Natural killer cell (primary cell): ENCODE results near the gene PRPF18. TPM values are rescaled to one million over a fixed set of nuclear protein-coding genes. Genes with fewer than 3 reads are reported as not detected.

Experiments
- ATAC-seq, 3 donors: fragments of 150-1000 bp in 2 of 3; fragments of 200-7000 bp in 1 of 3; cut with Tn5 transposase; 1 replicate in 1 of 3; 2 replicates in 2 of 3; pipeline ENCODE4 v1.10.0; 2021; ENCODE audit warnings: mild to moderate bottlenecking in 2 of 3, moderate library complexity in 2 of 3
- DNase-seq, 2 donors: peaks; one replicate each; pipeline versions ENCODE4 v3.0.0 to v3.0.0-alpha.2; 2013 to 2021; ENCODE audit warnings: mixed read lengths in 1 of 2
- H3K27ac ChIP-seq: one replicate; pipeline ENCODE4 v1.5.1; 2013; ENCODE audit warnings: mild to moderate bottlenecking, low read length
- H3K27me3 ChIP-seq: one replicate; pipeline ENCODE4 v1.6.1; 2013; ENCODE audit warnings: low read length; ENCODE audit not compliant: control insufficient read depth, insufficient read depth
- H3K36me3 ChIP-seq: one replicate; pipeline ENCODE4 v1.6.1; 2013; ENCODE audit warnings: low read length; ENCODE audit not compliant: control insufficient read depth, insufficient read depth
- H3K4me1 ChIP-seq: one replicate; pipeline ENCODE4 v1.6.1; 2013; ENCODE audit warnings: low read length; ENCODE audit not compliant: control insufficient read depth, insufficient read depth
- H3K4me3 ChIP-seq: one replicate; pipeline ENCODE4 v1.5.1; 2013; ENCODE audit warnings: low read length
- H3K9me3 ChIP-seq: one replicate; pipeline ENCODE4 v1.6.1; 2013; ENCODE audit warnings: low read length; ENCODE audit not compliant: control insufficient read depth, insufficient read depth
- H3K27ac Mint-ChIP-seq, 2 donors: one replicate each; pipeline ENCODE4 v1.8.0; 2022; ENCODE audit warnings: mild to moderate bottlenecking in 2 of 2, mixed read lengths in 2 of 2, moderate library complexity in 1 of 2
- H3K27me3 Mint-ChIP-seq, 2 donors: one replicate each; pipeline ENCODE4 v1.8.0; 2022; ENCODE audit warnings: low read depth in 2 of 2, mixed read lengths in 2 of 2
- H3K36me3 Mint-ChIP-seq: one replicate; pipeline ENCODE4 v1.8.0; 2022; ENCODE audit warnings: mixed read lengths
- H3K4me1 Mint-ChIP-seq, 2 donors: one replicate each; pipeline ENCODE4 v1.8.0; 2022; ENCODE audit warnings: mixed read lengths in 2 of 2
- H3K4me3 Mint-ChIP-seq: one replicate; pipeline ENCODE4 v1.8.0; 2022; ENCODE audit warnings: mild to moderate bottlenecking, moderate library complexity, mixed read lengths
- H3K9me3 Mint-ChIP-seq, 2 donors: one replicate each; pipeline ENCODE4 v1.8.0; 2022; ENCODE audit warnings: mixed read lengths in 2 of 2
- WGBS: methylation state at CpG from one replicate; pipeline ENCODE4 v1.1.7; 2013; ENCODE audit warnings: missing lambda C conversion rate; ENCODE audit not compliant: insufficient coverage; 5-methylcytosine and 5-hydroxymethylcytosine counted together
- intact Hi-C: fragments of 100-400 bp; cut with micrococcal nuclease; formaldehyde crosslinking; loops from one replicate; pipeline ENCODE4 v1.14.2; 2022
- total RNA-seq, 4 donors: library from RNA; stranded (reverse); fragments of 120-200 nt in 1 of 4; gene quantifications; one replicate each; pipeline versions ENCODE4 v1.2.3 to v1.2.4, GENCODE V29; 2013 to 2022
- TF ChIP-seq, protein P1 (sequence below): fragments of 200-600 bp; IDR thresholded peaks from one replicate; pipeline ENCODE4 v1.8.0; 2022; ENCODE audit warnings: antibody characterized with exemption

Gene PRPF18
- total RNA-seq, 3 donors from 2014 or later (not counting 1 experiment from before 2014, with no cell fraction given), result 29.5 to 39.3 (median 35.1) TPM

DNA sequence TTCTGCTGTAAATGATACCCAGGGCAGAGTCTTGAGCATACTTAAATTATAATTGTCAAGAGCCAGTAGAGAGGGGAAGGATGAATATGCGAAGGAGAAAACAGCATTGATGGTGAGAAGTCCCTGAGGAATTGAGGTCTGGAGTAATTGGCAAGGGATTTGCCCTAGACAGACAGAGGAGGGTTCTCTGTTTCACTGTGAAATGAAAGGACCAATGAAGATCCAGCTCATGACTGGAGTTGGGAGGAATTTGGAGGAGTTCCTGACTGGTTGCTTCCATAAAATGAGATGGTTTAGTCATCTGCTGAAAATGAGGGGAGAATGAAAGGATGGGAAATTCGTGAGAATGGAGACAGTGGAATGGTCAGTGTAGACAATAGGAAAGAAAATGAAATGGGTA is 6.8 kb downstream of the PRPF18 start:
- peaks cover 34 to 43% of the 10 kb centered on the region in 2 donors for H3K4me1 Mint-ChIP-seq
- H3K27me3 Mint-ChIP-seq, result no peaks in the 10 kb centered on the region
- TF ChIP-seq, protein P1, sequence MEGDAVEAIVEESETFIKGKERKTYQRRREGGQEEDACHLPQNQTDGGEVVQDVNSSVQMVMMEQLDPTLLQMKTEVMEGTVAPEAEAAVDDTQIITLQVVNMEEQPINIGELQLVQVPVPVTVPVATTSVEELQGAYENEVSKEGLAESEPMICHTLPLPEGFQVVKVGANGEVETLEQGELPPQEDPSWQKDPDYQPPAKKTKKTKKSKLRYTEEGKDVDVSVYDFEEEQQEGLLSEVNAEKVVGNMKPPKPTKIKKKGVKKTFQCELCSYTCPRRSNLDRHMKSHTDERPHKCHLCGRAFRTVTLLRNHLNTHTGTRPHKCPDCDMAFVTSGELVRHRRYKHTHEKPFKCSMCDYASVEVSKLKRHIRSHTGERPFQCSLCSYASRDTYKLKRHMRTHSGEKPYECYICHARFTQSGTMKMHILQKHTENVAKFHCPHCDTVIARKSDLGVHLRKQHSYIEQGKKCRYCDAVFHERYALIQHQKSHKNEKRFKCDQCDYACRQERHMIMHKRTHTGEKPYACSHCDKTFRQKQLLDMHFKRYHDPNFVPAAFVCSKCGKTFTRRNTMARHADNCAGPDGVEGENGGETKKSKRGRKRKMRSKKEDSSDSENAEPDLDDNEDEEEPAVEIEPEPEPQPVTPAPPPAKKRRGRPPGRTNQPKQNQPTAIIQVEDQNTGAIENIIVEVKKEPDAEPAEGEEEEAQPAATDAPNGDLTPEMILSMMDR, result no peak
- H3K4me3 Mint-ChIP-seq, result no peak overlapping the region
- Histone ChIP-seq H3K4me3 (no peak overlapping the region), H3K9me3 (no peaks in the 10 kb centered on the region), H3K27me3 (no peaks in the 10 kb centered on the region), H3K4me1 (no peaks in the 10 kb centered on the region), H3K27ac (no peak overlapping the region), H3K36me3 (peaks cover 16% of the 10 kb centered on the region)
- no peak for ATAC-seq
- DNase-seq, result no peak
- peaks cover 9% of the 10 kb centered on the region for H3K36me3 Mint-ChIP-seq
- H3K27ac Mint-ChIP-seq, result peak overlapping the region in 1 of 2 donors; percentile 1
- WGBS, result 91% methylated on average over 2 of the region's 2 CpGs
- intact Hi-C loops, result no loop called here
- no peaks in the 10 kb centered on the region for H3K9me3 Mint-ChIP-seq

DNA sequence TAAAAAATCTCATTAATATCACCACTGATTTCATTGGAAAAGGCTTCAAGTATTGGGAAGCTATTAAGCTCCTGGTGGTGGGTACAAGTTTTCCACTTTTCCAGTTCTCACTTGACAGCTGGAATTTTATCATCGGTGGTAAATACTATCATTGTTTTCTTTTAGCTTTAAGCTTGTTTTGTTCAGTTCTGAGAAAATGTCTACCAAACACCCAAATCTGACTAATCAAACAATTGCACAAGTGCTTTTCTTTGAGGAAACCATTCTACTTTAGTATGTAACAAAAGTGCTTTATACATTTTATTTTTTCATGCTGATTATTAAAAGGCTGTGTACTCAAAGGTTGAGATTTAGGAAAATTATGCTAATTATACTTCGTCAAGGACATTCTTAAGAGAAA is 7.9 kb downstream of the PRPF18 start:
- TF ChIP-seq, protein P1, result no peak
- Histone ChIP-seq H3K36me3 (peaks cover 22% of the 10 kb centered on the region), H3K27ac (no peak overlapping the region), H3K9me3 (no peaks in the 10 kb centered on the region), H3K4me1 (no peaks in the 10 kb centered on the region), H3K4me3 (no peak overlapping the region), H3K27me3 (no peaks in the 10 kb centered on the region)
- H3K36me3 Mint-ChIP-seq, result peaks cover 16% of the 10 kb centered on the region
- H3K9me3 Mint-ChIP-seq, result no peaks in the 10 kb centered on the region
- H3K27ac Mint-ChIP-seq, result no peak overlapping the region
- intact Hi-C loops, result no loop called here
- DNase-seq (no peak), ATAC-seq (no peak)
- H3K27me3 Mint-ChIP-seq, result no peaks in the 10 kb centered on the region
- WGBS, result 86% methylated on average over 2 of the region's 2 CpGs
- H3K4me1 Mint-ChIP-seq, result peaks cover 32 to 33% of the 10 kb centered on the region in 2 donors
- H3K4me3 Mint-ChIP-seq, result no peak overlapping the region

DNA sequence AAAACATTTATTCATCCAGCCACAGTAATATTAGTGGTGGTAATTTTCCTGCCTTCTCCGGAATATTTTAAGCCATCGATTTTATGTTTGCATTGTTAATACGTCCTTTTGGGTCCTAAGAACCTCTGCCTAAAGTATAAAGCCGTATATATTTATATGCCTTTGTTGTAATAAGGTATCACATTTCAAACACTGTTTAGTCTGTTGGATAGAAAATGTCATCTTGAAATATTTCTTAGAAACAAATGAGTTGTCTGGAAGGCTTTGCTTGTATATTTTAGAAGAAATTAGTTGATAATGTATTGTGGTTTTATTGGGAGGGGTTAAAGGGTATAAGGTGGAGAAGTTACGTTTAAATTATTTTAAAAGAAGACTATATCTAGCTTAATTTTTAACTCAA is 11.1 kb downstream of the PRPF18 start:
- Histone ChIP-seq H3K4me1 (no peaks in the 10 kb centered on the region), H3K36me3 (peaks cover 30% of the 10 kb centered on the region), H3K9me3 (no peaks in the 10 kb centered on the region), H3K27ac (no peak overlapping the region), H3K4me3 (no peak overlapping the region), H3K27me3 (no peaks in the 10 kb centered on the region)
- intact Hi-C loops, result no loop called here
- TF ChIP-seq, protein P1, result no peak
- 100% methylated on average over 1 of the region's 5 CpGs for WGBS
- DNase-seq (no peak), ATAC-seq (no peak)
- Mint-ChIP-seq H3K27me3 (no peaks in the 10 kb centered on the region), H3K36me3 (peaks cover 13% of the 10 kb centered on the region), H3K27ac (no peak overlapping the region), H3K4me3 (no peak overlapping the region), H3K4me1 (peaks cover 18 to 21% of the 10 kb centered on the region in 2 donors), H3K9me3 (no peaks in the 10 kb centered on the region)

DNA sequence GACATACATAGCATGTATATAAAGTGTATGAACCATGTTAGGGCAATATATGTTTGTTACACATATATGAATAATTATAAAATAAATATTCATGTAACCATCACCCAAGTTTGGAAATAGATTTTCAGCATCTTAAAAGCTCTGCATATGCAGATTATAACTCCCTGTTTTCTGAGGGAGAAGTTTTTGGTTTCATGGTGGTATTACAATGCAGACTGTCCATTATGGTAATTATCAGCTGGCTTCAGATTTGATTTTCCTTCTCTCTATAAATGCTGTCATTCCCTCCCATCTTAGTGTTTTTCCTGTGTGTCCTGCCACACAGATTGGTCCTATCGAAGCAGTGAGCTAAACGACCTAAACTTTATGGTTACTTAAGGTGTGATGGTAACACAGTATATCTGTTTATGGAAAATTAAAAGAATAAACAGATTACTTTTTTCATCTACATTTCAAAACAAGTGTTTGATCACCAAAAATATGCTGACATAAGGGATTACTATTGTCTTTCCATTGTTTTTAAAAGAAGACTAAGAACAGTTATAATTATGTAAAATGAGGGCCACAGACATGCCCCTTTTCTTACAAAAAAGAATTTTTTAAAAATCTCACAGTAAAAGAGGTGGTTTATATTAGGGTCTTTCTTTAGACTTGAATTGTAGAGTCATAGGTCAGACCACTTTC is 17.7 kb downstream of the PRPF18 start:
- Mint-ChIP-seq H3K36me3 (peaks cover 6% of the 10 kb centered on the region), H3K9me3 (no peaks in the 10 kb centered on the region), H3K4me1 (peaks cover 0 to 3% of the 10 kb centered on the region in 2 donors), H3K27ac (no peak overlapping the region), H3K27me3 (no peaks in the 10 kb centered on the region), H3K4me3 (no peak overlapping the region)
- H3K36me3 ChIP-seq, result peaks cover 47% of the 10 kb centered on the region
- no peaks in the 10 kb centered on the region for H3K9me3 ChIP-seq
- no peaks in the 10 kb centered on the region for H3K27me3 ChIP-seq
- WGBS, result no CpG with 5 or more reads among the region's 2 CpGs
- no peak overlapping the region for H3K4me3 ChIP-seq
- no peak for DNase-seq
- H3K27ac ChIP-seq, result no peak overlapping the region
- intact Hi-C loops, result no loop called here
- TF ChIP-seq, protein P1, result no peak
- no peaks in the 10 kb centered on the region for H3K4me1 ChIP-seq
- no peak for ATAC-seq
